ENCODE measurements around the gene AGAP1.

- TF ChIP-seq CTCF (IDR thresholded peaks at IDR 0.05; ENCODE audit: low read depth, low read length, poor library complexity, severe bottlenecking) (no peak), EZH2phosphoT487 (IDR thresholded peaks at IDR 0.05; ENCODE audit: borderline replicate concordance, low read length) (no peak)
These were observed 610.1 kb downstream of the AGAP1 start for GRCh38 chr2:236103981-236104380.

All from DOHH2 (cell line).